Measurements from ENCODE around the gene GRIPAP1. TPM values are rescaled to one million over a fixed set of nuclear protein-coding genes. Genes with fewer than 3 reads are reported as not detected.

GRIPAP1 gene
- total RNA-seq, 3 donors from 2014 or later (not counting 1 experiment from before 2014, with no cell fraction given), result 120 to 141 (median 131) TPM

DNA sequence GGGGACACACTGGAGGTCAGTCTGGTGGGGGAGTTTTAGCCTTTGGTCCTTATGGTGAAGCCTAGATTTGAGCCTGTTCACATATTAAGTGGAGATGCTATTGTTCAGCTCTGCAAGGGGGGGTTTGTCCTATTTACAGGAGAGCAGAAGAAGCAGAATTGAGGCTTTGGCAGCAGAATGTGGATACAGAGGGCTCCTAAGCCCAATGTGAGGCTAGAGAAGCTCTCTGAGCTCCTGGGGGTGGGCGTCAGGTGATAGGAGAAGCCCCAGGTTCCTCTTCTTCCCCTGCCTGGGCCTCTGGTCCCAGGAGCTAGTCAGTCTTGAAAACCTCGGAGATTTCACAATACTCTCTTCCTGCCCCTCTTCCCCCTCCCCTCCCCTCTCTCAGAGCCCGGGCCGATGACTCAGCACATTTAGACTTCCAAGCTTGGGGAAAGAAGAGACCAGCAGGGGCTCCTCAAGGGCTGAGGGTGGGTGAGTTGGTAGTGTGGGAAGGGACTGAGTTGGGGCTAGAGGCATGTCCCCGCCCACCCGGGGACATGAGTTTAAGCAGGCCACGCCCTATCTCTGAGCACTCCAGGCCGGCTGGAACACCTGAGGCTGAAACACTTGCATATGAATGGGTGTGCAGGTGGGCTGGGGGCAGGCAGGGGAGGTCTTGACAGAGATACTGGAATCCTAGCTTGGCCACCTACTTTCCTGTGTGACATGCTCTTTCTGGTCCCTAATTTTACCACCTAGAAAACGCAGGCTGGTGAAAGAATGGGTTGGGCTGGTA is 37.7 kb upstream of the GRIPAP1 start:
- TF ChIP-seq, protein P1, sequence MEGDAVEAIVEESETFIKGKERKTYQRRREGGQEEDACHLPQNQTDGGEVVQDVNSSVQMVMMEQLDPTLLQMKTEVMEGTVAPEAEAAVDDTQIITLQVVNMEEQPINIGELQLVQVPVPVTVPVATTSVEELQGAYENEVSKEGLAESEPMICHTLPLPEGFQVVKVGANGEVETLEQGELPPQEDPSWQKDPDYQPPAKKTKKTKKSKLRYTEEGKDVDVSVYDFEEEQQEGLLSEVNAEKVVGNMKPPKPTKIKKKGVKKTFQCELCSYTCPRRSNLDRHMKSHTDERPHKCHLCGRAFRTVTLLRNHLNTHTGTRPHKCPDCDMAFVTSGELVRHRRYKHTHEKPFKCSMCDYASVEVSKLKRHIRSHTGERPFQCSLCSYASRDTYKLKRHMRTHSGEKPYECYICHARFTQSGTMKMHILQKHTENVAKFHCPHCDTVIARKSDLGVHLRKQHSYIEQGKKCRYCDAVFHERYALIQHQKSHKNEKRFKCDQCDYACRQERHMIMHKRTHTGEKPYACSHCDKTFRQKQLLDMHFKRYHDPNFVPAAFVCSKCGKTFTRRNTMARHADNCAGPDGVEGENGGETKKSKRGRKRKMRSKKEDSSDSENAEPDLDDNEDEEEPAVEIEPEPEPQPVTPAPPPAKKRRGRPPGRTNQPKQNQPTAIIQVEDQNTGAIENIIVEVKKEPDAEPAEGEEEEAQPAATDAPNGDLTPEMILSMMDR (IDR thresholded peaks at IDR 0.05), result no peak
- DNase-seq (peak in 1 of 2 donors; percentile 59), ATAC-seq (no peak)
- H3K9me3 ChIP-seq (ENCODE audit: control insufficient read depth, insufficient read depth, low read length), result no peaks in the 10 kb centered on the region
- Mint-ChIP-seq H3K4me1 (peaks cover 23 to 33% of the 10 kb centered on the region in 2 donors), H3K9me3 (no peaks in the 10 kb centered on the region), H3K27me3 (ENCODE audit: low read depth in 2 of 2) (no peaks in the 10 kb centered on the region), H3K27ac (peak overlapping the region; percentile 81 to 92), H3K4me3 (peak overlapping the region; percentile 50), H3K36me3 (no peaks in the 10 kb centered on the region)
- no peaks in the 10 kb centered on the region for H3K27me3 ChIP-seq (ENCODE audit: control insufficient read depth, insufficient read depth, low read length)
- H3K27ac ChIP-seq (ENCODE audit: low read length), result peak overlapping the region; percentile 57
- intact Hi-C loops (cut with micrococcal nuclease), result loop anchor here (5.0 kb wide), 1 partner anchor 122 kb away; the partner anchor contains the start of gene PIM2
- 28% methylated on average over 5 of the region's 9 CpGs for WGBS (ENCODE audit: insufficient coverage)
- H3K36me3 ChIP-seq (ENCODE audit: control insufficient read depth, insufficient read depth, low read length), result peaks cover 18% of the 10 kb centered on the region
- H3K4me3 ChIP-seq (ENCODE audit: low read length), result no peak overlapping the region
- peaks cover 33% of the 10 kb centered on the region for H3K4me1 ChIP-seq (ENCODE audit: control insufficient read depth, insufficient read depth, low read length)

DNA sequence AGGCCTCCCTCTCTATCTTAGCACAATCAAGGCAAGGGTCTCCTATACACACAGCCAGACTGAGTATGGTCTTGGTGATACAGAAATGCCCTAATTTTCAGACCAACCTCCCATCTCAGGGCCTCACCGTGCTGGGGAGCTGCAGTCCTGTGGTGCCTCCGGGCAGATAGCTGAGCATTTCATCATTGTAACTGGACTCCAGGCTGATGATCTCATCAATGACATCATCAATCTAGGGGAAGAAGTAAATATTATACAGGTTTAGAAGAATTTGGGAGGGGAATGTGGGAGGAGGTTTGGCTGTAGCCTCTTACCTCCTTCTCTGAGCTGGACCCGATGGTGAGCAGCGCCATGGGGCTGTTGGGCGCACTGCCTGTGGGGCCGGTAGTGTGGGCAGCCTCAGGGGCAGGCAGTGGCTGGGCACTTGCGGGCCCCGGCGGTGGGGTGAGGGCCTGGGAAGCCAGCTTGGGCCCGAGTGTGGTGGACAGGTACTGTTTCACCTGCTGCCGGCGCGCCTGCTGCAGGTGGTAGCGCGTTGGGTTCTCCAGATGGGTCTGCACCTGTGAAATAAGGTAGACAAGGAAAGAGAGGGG is 35.9 kb upstream of the GRIPAP1 start:
- TF ChIP-seq, protein P1 (IDR thresholded peaks at IDR 0.05), result no peak
- peaks cover 23 to 26% of the 10 kb centered on the region in 2 donors for H3K4me1 Mint-ChIP-seq
- WGBS (ENCODE audit: insufficient coverage), result 94% methylated on average over 14 of the region's 15 CpGs
- Histone ChIP-seq H3K27me3 (ENCODE audit: control insufficient read depth, insufficient read depth, low read length) (no peaks in the 10 kb centered on the region), H3K4me3 (ENCODE audit: low read length) (no peak overlapping the region), H3K9me3 (ENCODE audit: control insufficient read depth, insufficient read depth, low read length) (no peaks in the 10 kb centered on the region), H3K4me1 (ENCODE audit: control insufficient read depth, insufficient read depth, low read length) (peaks cover 27% of the 10 kb centered on the region), H3K27ac (ENCODE audit: low read length) (no peak overlapping the region), H3K36me3 (ENCODE audit: control insufficient read depth, insufficient read depth, low read length) (peaks cover 35% of the 10 kb centered on the region)
- no peak for ATAC-seq
- intact Hi-C loops (cut with micrococcal nuclease), result no loop called here
- no peak overlapping the region for H3K27ac Mint-ChIP-seq
- H3K27me3 Mint-ChIP-seq (ENCODE audit: low read depth in 2 of 2), result no peaks in the 10 kb centered on the region
- DNase-seq, result no peak
- no peaks in the 10 kb centered on the region for H3K9me3 Mint-ChIP-seq
- H3K4me3 Mint-ChIP-seq, result no peak overlapping the region
- no peaks in the 10 kb centered on the region for H3K36me3 Mint-ChIP-seq

DNA sequence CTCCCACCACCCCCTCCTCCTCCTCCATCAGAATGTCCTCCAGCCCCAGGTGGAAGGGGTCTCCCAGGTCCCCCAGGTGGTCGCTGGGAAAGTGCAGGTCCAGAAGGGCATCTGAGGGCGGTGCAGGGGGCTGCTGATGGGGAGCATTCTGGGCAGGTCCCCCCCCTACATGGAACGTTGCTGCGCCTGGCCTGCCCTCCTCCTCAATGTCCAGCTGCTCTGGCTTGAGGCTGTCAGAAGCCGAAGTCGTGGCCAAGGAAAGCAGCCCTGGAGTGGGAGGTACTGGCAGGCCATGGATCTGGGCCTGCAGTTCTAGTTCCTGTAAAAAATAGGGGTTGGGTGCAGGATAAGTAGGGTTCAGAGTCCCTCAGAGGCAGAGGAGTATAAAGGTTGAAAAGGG is 28.2 kb upstream of the GRIPAP1 start:
- intact Hi-C loops (cut with micrococcal nuclease), result no loop called here
- 100% methylated on average over 5 of the region's 6 CpGs for WGBS (ENCODE audit: insufficient coverage)

More for the DNA sequence above, 28.2 kb upstream of the GRIPAP1 start:
- no peak overlapping the region for H3K27ac ChIP-seq (ENCODE audit: low read length)
- H3K4me3 ChIP-seq (ENCODE audit: low read length), result no peak overlapping the region
- no peaks in the 10 kb centered on the region for H3K4me1 Mint-ChIP-seq
- H3K36me3 Mint-ChIP-seq, result no peaks in the 10 kb centered on the region
- H3K9me3 Mint-ChIP-seq, result no peaks in the 10 kb centered on the region
- H3K27me3 ChIP-seq (ENCODE audit: control insufficient read depth, insufficient read depth, low read length), result no peaks in the 10 kb centered on the region
- H3K4me3 Mint-ChIP-seq, result no peak overlapping the region
- no peaks in the 10 kb centered on the region for H3K4me1 ChIP-seq (ENCODE audit: control insufficient read depth, insufficient read depth, low read length)
- TF ChIP-seq, protein P1 (IDR thresholded peaks at IDR 0.05), result no peak
- H3K36me3 ChIP-seq (ENCODE audit: control insufficient read depth, insufficient read depth, low read length), result peaks cover 25% of the 10 kb centered on the region
- H3K27ac Mint-ChIP-seq, result no peak overlapping the region
- ATAC-seq (no peak), DNase-seq (no peak)
- no peaks in the 10 kb centered on the region for H3K9me3 ChIP-seq (ENCODE audit: control insufficient read depth, insufficient read depth, low read length)
- H3K27me3 Mint-ChIP-seq (ENCODE audit: low read depth in 2 of 2), result no peaks in the 10 kb centered on the region
